WTC11 (cell line): Measurements from ENCODE around the gene KRTAP2-1.

ENCODE experiments used
- CREM ChIP-seq: sonication (generic); formaldehyde crosslinking; IDR thresholded peaks from 2 replicates; pipeline ENCODE4 v1.8.1; 2022; ENCODE audit warnings: mild to moderate bottlenecking, missing genetic modification reagents, moderate library complexity
- CTCF ChIP-seq: fragments of 200-600 bp; IDR thresholded peaks from 2 replicates; pipeline ENCODE4 v1.8.0; 2022; ENCODE audit warnings: antibody characterized with exemption
- FOXK1 ChIP-seq: sonication (generic); formaldehyde crosslinking; IDR thresholded peaks from 2 replicates; pipeline ENCODE4 v1.8.0; 2022; ENCODE audit warnings: mild to moderate bottlenecking, moderate library complexity, missing genetic modification reagents
- MLX ChIP-seq: sonication (generic); formaldehyde crosslinking; IDR thresholded peaks from 2 replicates; pipeline ENCODE4 v1.8.1; 2023; ENCODE audit warnings: mild to moderate bottlenecking, missing genetic modification reagents, moderate library complexity
- NFATC4 ChIP-seq: fragments of 250-450 bp; sonication (Bioruptor Pico); IDR thresholded peaks from 2 replicates; pipeline ENCODE4 v1.9.0; 2021; ENCODE audit warnings: mild to moderate bottlenecking
- NFE2L1 ChIP-seq: sonication (generic); formaldehyde crosslinking; IDR thresholded peaks from 2 replicates; pipeline ENCODE4 v1.8.1; 2023; ENCODE audit warnings: missing genetic modification reagents
- NR1H2 ChIP-seq: sonication (generic); formaldehyde crosslinking; IDR thresholded peaks from 2 replicates; pipeline ENCODE4 v1.9.0; 2021; ENCODE audit warnings: mild to moderate bottlenecking, moderate library complexity, missing genetic modification reagents
- SMAD3 ChIP-seq: sonication (generic); formaldehyde crosslinking; IDR thresholded peaks from 2 replicates; pipeline ENCODE4 v1.8.0; 2022; ENCODE audit warnings: missing genetic modification reagents, mild to moderate bottlenecking, borderline replicate concordance
- ZNF232 ChIP-seq: sonication (generic); formaldehyde crosslinking; IDR thresholded peaks from 2 replicates; pipeline ENCODE4 v1.8.0; 2022; ENCODE audit warnings: mild to moderate bottlenecking, missing genetic modification reagents
- TF ChIP-seq, protein P1 (sequence below): sonication (generic); formaldehyde crosslinking; IDR thresholded peaks from 2 replicates; pipeline ENCODE4 v1.8.1; 2022; ENCODE audit warnings: missing genetic modification reagents, borderline replicate concordance
- TF ChIP-seq, protein P2 (sequence below): sonication (generic); formaldehyde crosslinking; IDR thresholded peaks from 2 replicates; pipeline ENCODE4 v1.8.0; 2023; ENCODE audit warnings: missing genetic modification reagents
- TF ChIP-seq, protein P3 (sequence below): sonication (generic); formaldehyde crosslinking; IDR thresholded peaks from 2 replicates; pipeline ENCODE4 v1.8.1; 2023; ENCODE audit warnings: mild to moderate bottlenecking, missing genetic modification reagents, moderate library complexity

- TF ChIP-seq NR1H2 (CRISPR knock-in tag) (no peak), CREM (CRISPR knock-in tag) (no peak), FOXK1 (CRISPR knock-in tag) (no peak), CTCF (no peak), SMAD3 (no peak), MLX (CRISPR knock-in tag) (no peak), NFE2L1 (CRISPR knock-in tag) (no peak), ZNF232 (CRISPR knock-in tag) (no peak), NFATC4 (no peak)
- TF ChIP-seq, protein P1, sequence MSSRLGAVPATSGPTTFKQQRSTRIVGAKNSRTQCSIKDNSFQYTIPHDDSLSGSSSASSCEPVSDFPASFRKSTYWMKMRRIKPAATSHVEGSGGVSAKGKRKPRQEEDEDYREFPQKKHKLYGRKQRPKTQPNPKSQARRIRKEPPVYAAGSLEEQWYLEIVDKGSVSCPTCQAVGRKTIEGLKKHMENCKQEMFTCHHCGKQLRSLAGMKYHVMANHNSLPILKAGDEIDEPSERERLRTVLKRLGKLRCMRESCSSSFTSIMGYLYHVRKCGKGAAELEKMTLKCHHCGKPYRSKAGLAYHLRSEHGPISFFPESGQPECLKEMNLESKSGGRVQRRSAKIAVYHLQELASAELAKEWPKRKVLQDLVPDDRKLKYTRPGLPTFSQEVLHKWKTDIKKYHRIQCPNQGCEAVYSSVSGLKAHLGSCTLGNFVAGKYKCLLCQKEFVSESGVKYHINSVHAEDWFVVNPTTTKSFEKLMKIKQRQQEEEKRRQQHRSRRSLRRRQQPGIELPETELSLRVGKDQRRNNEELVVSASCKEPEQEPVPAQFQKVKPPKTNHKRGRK (CRISPR knock-in tag) = no peak
- TF ChIP-seq, protein P2, sequence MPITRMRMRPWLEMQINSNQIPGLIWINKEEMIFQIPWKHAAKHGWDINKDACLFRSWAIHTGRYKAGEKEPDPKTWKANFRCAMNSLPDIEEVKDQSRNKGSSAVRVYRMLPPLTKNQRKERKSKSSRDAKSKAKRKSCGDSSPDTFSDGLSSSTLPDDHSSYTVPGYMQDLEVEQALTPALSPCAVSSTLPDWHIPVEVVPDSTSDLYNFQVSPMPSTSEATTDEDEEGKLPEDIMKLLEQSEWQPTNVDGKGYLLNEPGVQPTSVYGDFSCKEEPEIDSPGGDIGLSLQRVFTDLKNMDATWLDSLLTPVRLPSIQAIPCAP (CRISPR knock-in tag) = no peak
- TF ChIP-seq, protein P3, sequence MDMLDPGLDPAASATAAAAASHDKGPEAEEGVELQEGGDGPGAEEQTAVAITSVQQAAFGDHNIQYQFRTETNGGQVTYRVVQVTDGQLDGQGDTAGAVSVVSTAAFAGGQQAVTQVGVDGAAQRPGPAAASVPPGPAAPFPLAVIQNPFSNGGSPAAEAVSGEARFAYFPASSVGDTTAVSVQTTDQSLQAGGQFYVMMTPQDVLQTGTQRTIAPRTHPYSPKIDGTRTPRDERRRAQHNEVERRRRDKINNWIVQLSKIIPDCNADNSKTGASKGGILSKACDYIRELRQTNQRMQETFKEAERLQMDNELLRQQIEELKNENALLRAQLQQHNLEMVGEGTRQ (CRISPR knock-in tag) = no peak
Observed at GRCh38 chr17:41015454-41015853, 31.7 kb downstream of the KRTAP2-1 start.
